ENCODE data around the gene AFAP1L1. TPM values are rescaled to one million over a fixed set of nuclear protein-coding genes. Genes with fewer than 3 reads are reported as not detected.

The AFAP1L1 gene
- total RNA-seq, 2 experiments from 2014 or later, result not detected

- H3K27ac ChIP-seq (ENCODE audit: low read depth, low read length, poor library complexity, severe bottlenecking), result no peak overlapping the region
- ChIA-PET POLR2A (interaction anchor here (0.8 to 1.4 kb wide), 3 partner anchors 10 to 60 kb away, joined by 3 to 4 read pairs (median 3); partner anchors contain the start of gene PCYOX1L), CTCF (ENCODE audit: unreplicated experiment) (no interaction called here)
- peaks cover 26% of the 10 kb centered on the region for H3K4me1 ChIP-seq (ENCODE audit: insufficient read depth, low read length, poor library complexity, severe bottlenecking)
- H3K9me2 ChIP-seq (ENCODE audit: insufficient read depth, low read length), result no peaks in the 10 kb centered on the region
- H3K4me3 ChIP-seq (ENCODE audit: low read depth, low read length, poor library complexity, severe bottlenecking), result no peak overlapping the region
- H4K20me1 ChIP-seq (ENCODE audit: insufficient read depth, low read length), result no peaks in the 10 kb centered on the region
- no peaks in the 10 kb centered on the region for H3K36me3 ChIP-seq (ENCODE audit: insufficient read depth, low read length)
- H2AFZ ChIP-seq (ENCODE audit: low read length), result no peak overlapping the region
- BruUV-seq (replicated peaks), result no TSS peak
- no peak overlapping the region for H3K4me2 ChIP-seq (ENCODE audit: low read length)
- no peaks in the 10 kb centered on the region for H3K9me3 ChIP-seq (ENCODE audit: low read length)
- no peak for DNase-seq (ENCODE audit: low spot score)
- intact Hi-C loops (cut with micrococcal nuclease; ENCODE audit: unreplicated experiment), result no loop called here
- H3K79me2 ChIP-seq (ENCODE audit: insufficient read depth, low read depth, low read length), result no peaks in the 10 kb centered on the region
- TF ChIP-seq, protein P1, sequence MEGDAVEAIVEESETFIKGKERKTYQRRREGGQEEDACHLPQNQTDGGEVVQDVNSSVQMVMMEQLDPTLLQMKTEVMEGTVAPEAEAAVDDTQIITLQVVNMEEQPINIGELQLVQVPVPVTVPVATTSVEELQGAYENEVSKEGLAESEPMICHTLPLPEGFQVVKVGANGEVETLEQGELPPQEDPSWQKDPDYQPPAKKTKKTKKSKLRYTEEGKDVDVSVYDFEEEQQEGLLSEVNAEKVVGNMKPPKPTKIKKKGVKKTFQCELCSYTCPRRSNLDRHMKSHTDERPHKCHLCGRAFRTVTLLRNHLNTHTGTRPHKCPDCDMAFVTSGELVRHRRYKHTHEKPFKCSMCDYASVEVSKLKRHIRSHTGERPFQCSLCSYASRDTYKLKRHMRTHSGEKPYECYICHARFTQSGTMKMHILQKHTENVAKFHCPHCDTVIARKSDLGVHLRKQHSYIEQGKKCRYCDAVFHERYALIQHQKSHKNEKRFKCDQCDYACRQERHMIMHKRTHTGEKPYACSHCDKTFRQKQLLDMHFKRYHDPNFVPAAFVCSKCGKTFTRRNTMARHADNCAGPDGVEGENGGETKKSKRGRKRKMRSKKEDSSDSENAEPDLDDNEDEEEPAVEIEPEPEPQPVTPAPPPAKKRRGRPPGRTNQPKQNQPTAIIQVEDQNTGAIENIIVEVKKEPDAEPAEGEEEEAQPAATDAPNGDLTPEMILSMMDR (conservative IDR thresholded peaks at IDR 0.05; ENCODE audit: low read length), result no peak
- no peak for TF ChIP-seq EZH2phosphoT487 (IDR thresholded peaks at IDR 0.05; ENCODE audit: borderline replicate concordance, low read depth, low read length)
These were observed 26.5 kb downstream of the AFAP1L1 start for GRCh38 chr5:149298163-149298562.

- TF ChIP-seq, protein P1 (conservative IDR thresholded peaks at IDR 0.05; ENCODE audit: low read length), result no peak
- TF ChIP-seq EZH2phosphoT487 (IDR thresholded peaks at IDR 0.05; ENCODE audit: borderline replicate concordance, low read depth, low read length), result no peak
- no peak overlapping the region for H3K27ac ChIP-seq (ENCODE audit: low read depth, low read length, poor library complexity, severe bottlenecking)
- BruUV-seq (replicated peaks), result no TSS peak
- no peaks in the 10 kb centered on the region for H3K79me2 ChIP-seq (ENCODE audit: insufficient read depth, low read depth, low read length)
- peaks cover 26% of the 10 kb centered on the region for H3K4me1 ChIP-seq (ENCODE audit: insufficient read depth, low read length, poor library complexity, severe bottlenecking)
- ChIA-PET POLR2A (interaction anchor here (0.8 to 1.4 kb wide), 3 partner anchors 10 to 59 kb away, joined by 3 to 4 read pairs (median 3); partner anchors contain the start of gene PCYOX1L), CTCF (ENCODE audit: unreplicated experiment) (no interaction called here)
- intact Hi-C loops (cut with micrococcal nuclease; ENCODE audit: unreplicated experiment), result no loop called here
- H2AFZ ChIP-seq (ENCODE audit: low read length), result no peak overlapping the region
- no peak for DNase-seq (ENCODE audit: low spot score)
- H3K36me3 ChIP-seq (ENCODE audit: insufficient read depth, low read length), result no peaks in the 10 kb centered on the region
- no peak overlapping the region for H3K4me2 ChIP-seq (ENCODE audit: low read length)
- H3K4me3 ChIP-seq (ENCODE audit: low read depth, low read length, poor library complexity, severe bottlenecking), result no peak overlapping the region
- no peaks in the 10 kb centered on the region for H3K9me3 ChIP-seq (ENCODE audit: low read length)
- no peaks in the 10 kb centered on the region for H4K20me1 ChIP-seq (ENCODE audit: insufficient read depth, low read length)
- no peaks in the 10 kb centered on the region for H3K9me2 ChIP-seq (ENCODE audit: insufficient read depth, low read length)
These were observed 27.3 kb downstream of the AFAP1L1 start for GRCh38 chr5:149298842-149299404.

DNA sequence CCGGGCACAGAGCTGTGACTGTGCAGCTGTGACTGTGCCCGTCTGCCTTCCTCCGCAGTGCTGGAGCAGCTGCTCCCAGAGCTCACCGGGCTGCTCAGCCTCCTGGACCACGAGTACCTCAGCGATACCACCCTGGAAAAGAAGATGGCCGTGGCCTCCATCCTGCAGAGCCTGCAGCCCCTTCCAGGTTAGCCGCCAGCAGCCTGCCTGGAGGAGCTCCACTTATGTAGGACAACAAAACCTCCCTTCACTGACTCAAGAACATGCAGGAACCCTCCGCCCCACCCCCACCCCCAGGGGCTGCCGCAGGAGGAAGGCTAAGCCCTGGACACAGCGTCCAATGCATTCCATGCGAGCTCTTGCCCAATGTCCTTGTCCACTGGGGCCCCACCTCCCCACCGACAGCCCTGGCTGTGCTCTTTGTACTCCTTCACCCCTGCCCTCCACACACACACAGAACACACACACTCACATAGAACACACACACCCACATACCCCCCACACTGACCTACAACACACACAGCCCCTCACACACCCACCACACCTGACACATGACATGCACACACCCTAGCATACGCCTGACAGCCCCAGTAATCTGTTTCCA is 27.9 kb downstream of the AFAP1L1 start:
- Histone ChIP-seq H3K4me2 (ENCODE audit: low read length) (no peak overlapping the region), H3K36me3 (ENCODE audit: insufficient read depth, low read length) (no peaks in the 10 kb centered on the region), H4K20me1 (ENCODE audit: insufficient read depth, low read length) (no peaks in the 10 kb centered on the region), H3K79me2 (ENCODE audit: insufficient read depth, low read depth, low read length) (no peaks in the 10 kb centered on the region), H3K9me2 (ENCODE audit: insufficient read depth, low read length) (no peaks in the 10 kb centered on the region), H3K9me3 (ENCODE audit: low read length) (no peaks in the 10 kb centered on the region), H3K4me3 (ENCODE audit: low read depth, low read length, poor library complexity, severe bottlenecking) (no peak overlapping the region), H3K27ac (ENCODE audit: low read depth, low read length, poor library complexity, severe bottlenecking) (no peak overlapping the region), H2AFZ (ENCODE audit: low read length) (no peak overlapping the region), H3K4me1 (ENCODE audit: insufficient read depth, low read length, poor library complexity, severe bottlenecking) (peaks cover 24% of the 10 kb centered on the region)
- POLR2A ChIA-PET, result no interaction called here
- intact Hi-C loops (cut with micrococcal nuclease; ENCODE audit: unreplicated experiment), result no loop called here
- no peak for TF ChIP-seq EZH2phosphoT487 (IDR thresholded peaks at IDR 0.05; ENCODE audit: borderline replicate concordance, low read depth, low read length)
- TF ChIP-seq, protein P1 (conservative IDR thresholded peaks at IDR 0.05; ENCODE audit: low read length), result no peak
- CTCF ChIA-PET (ENCODE audit: unreplicated experiment), result no interaction called here
- no TSS peak for BruUV-seq (replicated peaks)
- DNase-seq (ENCODE audit: low spot score), result no peak

Data from OCI-LY7 (cell line).